Measurements from ENCODE around the gene MINDY4.

Gene MINDY4

GRCh38 chr7:30900803-30901362 lies 129.7 kb downstream of the MINDY4 start:
- DNase-seq (ENCODE audit: low read depth in 2 of 2) = no peak

- no peak for DNase-seq (ENCODE audit: low read depth in 2 of 2)
Measured at GRCh38 chr7:30901856-30902255, 130.6 kb downstream of the MINDY4 start.

GRCh38 chr7:30902466-30902865 lies 131.2 kb downstream of the MINDY4 start:
- no peak for DNase-seq (ENCODE audit: low read depth in 2 of 2)

- DNase-seq (ENCODE audit: low read depth in 2 of 2) = no peak
Measured at GRCh38 chr7:30903146-30903545, 131.9 kb downstream of the MINDY4 start.

GRCh38 chr7:30904561-30904960 lies 133.3 kb downstream of the MINDY4 start:
- no peak for DNase-seq (ENCODE audit: low read depth in 2 of 2)

- DNase-seq (ENCODE audit: low read depth in 2 of 2) = no peak
Measured at GRCh38 chr7:30905078-30906012, 134.1 kb downstream of the MINDY4 start.

GRCh38 chr7:30906014-30906413 lies 134.8 kb downstream of the MINDY4 start:
- no peak for DNase-seq (ENCODE audit: low read depth in 2 of 2)

GRCh38 chr7:30906515-30907240 lies 135.5 kb downstream of the MINDY4 start:
- no peak for DNase-seq (ENCODE audit: low read depth in 2 of 2)

GRCh38 chr7:30907527-30908267 lies 136.5 kb downstream of the MINDY4 start:
- no peak for DNase-seq (ENCODE audit: low read depth in 2 of 2)

GRCh38 chr7:30908681-30909080 lies 137.5 kb downstream of the MINDY4 start:
- DNase-seq (ENCODE audit: low read depth in 2 of 2) = no peak

GRCh38 chr7:30909431-30909830 lies 138.2 kb downstream of the MINDY4 start:
- DNase-seq (ENCODE audit: low read depth in 2 of 2) = no peak

GRCh38 chr7:30910411-30911073 lies 139.3 kb downstream of the MINDY4 start:
- DNase-seq (ENCODE audit: low read depth in 2 of 2) = no peak

- DNase-seq (ENCODE audit: low read depth in 2 of 2) = no peak
Measured at GRCh38 chr7:30911133-30911532, 139.9 kb downstream of the MINDY4 start.

- DNase-seq (ENCODE audit: low read depth in 2 of 2) = no peak
Measured at GRCh38 chr7:30911561-30911969, 140.3 kb downstream of the MINDY4 start, which contains the start of gene AQP1. Gene AQP1 (plus strand): TSS chr7:30911853. CDS start chr7:30911910, 57 bp downstream.

GRCh38 chr7:30912021-30912730 lies 141.0 kb downstream of the MINDY4 start:
- no peak for DNase-seq (ENCODE audit: low read depth in 2 of 2)

- DNase-seq (ENCODE audit: low read depth in 2 of 2) = no peak
Measured at GRCh38 chr7:30912731-30912985, 141.4 kb downstream of the MINDY4 start.

GRCh38 chr7:30912986-30913811 lies 142.0 kb downstream of the MINDY4 start:
- no peak for DNase-seq (ENCODE audit: low read depth in 2 of 2)

- DNase-seq (ENCODE audit: low read depth in 2 of 2) = no peak
Measured at GRCh38 chr7:30913821-30914515, 142.8 kb downstream of the MINDY4 start.

GRCh38 chr7:30914596-30914995 lies 143.4 kb downstream of the MINDY4 start:
- no peak for DNase-seq (ENCODE audit: low read depth in 2 of 2)
